K562 (cell line): Measurements from ENCODE around the gene OR8D2. TPM values are rescaled to one million over a fixed set of nuclear protein-coding genes. Genes with fewer than 3 reads are reported as not detected.
A peak's percentile ranks its signal among the peaks of the same experiment; 100 is the strongest.

Source experiments
- ARID1B ChIP-seq: fragments of 450-650 bp; IDR thresholded peaks from 2 replicates; pipeline ENCODE4 v1.6.1; 2016; ENCODE audit warnings: antibody characterized with exemption, mild to moderate bottlenecking, inconsistent platforms
- CCNT2 ChIP-seq: IDR thresholded peaks from 2 replicates; pipeline ENCODE4 v1.6.1; 2011; ENCODE audit warnings: borderline replicate concordance, low read depth, mild to moderate bottlenecking, moderate library complexity, mixed read lengths, low read length; ENCODE audit not compliant: insufficient read length; ENCODE audit errors: extremely low read depth
- DDX20 ChIP-seq: fragments of 450-650 bp; IDR thresholded peaks from 2 replicates; pipeline ENCODE4 v1.6.1; 2016; ENCODE audit warnings: missing genetic modification characterization, low read depth, mild to moderate bottlenecking, missing compliant biosample characterization, moderate library complexity
- EHMT2 ChIP-seq: fragments of 450-650 bp; IDR thresholded peaks from 2 replicates; pipeline ENCODE4 v1.6.1; 2018; ENCODE audit warnings: antibody characterized with exemption
- FOXA3 ChIP-seq, 2 experiments: fragments of 450-650 bp in 1 of 2; sonication (generic) in 1 of 2; formaldehyde crosslinking; IDR thresholded peaks in 1 of 2; conservative IDR thresholded peaks in 1 of 2; 2 replicates each; pipeline versions ENCODE4 v1.4.0 to v1.8.0; 2020 to 2022; ENCODE audit warnings: mild to moderate bottlenecking in 2 of 2, missing genetic modification reagents in 1 of 2
- LCOR ChIP-seq: sonication (generic); formaldehyde crosslinking; IDR thresholded peaks from 2 replicates; pipeline ENCODE4 v1.8.0; 2022; ENCODE audit warnings: mild to moderate bottlenecking, missing genetic modification reagents
- NBN ChIP-seq: fragments of 450-650 bp; IDR thresholded peaks from 2 replicates; pipeline ENCODE4 v1.6.1; 2016; ENCODE audit warnings: low read depth, mild to moderate bottlenecking
- NFIC ChIP-seq: fragments of 450-650 bp; IDR thresholded peaks from 2 replicates; pipeline ENCODE4 v1.6.1; 2017; ENCODE audit warnings: mild to moderate bottlenecking, inconsistent platforms
- NR1H2 ChIP-seq: sonication (generic); formaldehyde crosslinking; IDR thresholded peaks from 2 replicates; pipeline ENCODE4 v1.4.0; 2020; ENCODE audit warnings: mild to moderate bottlenecking, missing genetic modification reagents
- NR2C1 ChIP-seq, 2 experiments: fragments of 450-650 bp; IDR thresholded peaks; 2 replicates each; pipeline ENCODE4 v1.6.1; 2017; ENCODE audit warnings: mild to moderate bottlenecking in 2 of 2, antibody characterized with exemption in 1 of 2, inconsistent platforms in 1 of 2, missing compliant biosample characterization in 1 of 2, missing genetic modification characterization in 1 of 2
- NRF1 ChIP-seq, 2 experiments: fragments of 450-650 bp; IDR thresholded peaks in 1 of 2; conservative IDR thresholded peaks in 1 of 2; 2 replicates each; pipeline ENCODE4 v1.6.1; 2014; ENCODE audit warnings: mild to moderate bottlenecking in 2 of 2
- PURB ChIP-seq: sonication (generic); formaldehyde crosslinking; IDR thresholded peaks from 2 replicates; pipeline ENCODE4 v1.9.0; 2021; ENCODE audit warnings: low read depth, mild to moderate bottlenecking, missing genetic modification reagents
- RCOR1 ChIP-seq, 2 experiments: IDR thresholded peaks; 2 replicates each; pipeline ENCODE4 v1.6.1; 2012; ENCODE audit warnings: low read depth in 2 of 2, low read length in 2 of 2, borderline replicate concordance in 1 of 2, improper control_type of control experiment in 1 of 2
- TAF9B ChIP-seq: fragments of 450-650 bp; IDR thresholded peaks from 2 replicates; pipeline ENCODE4 v1.6.1; 2018; ENCODE audit warnings: mild to moderate bottlenecking; ENCODE audit not compliant: partially characterized antibody
- ZKSCAN8 ChIP-seq: fragments of 200-800 bp; sonication (Bioruptor generic); IDR thresholded peaks from 2 replicates; pipeline ENCODE4 v1.6.1; 2016; ENCODE audit warnings: missing genetic modification characterization, missing compliant biosample characterization
- ZNF217 ChIP-seq: sonication (generic); formaldehyde crosslinking; IDR thresholded peaks from 2 replicates; pipeline ENCODE4 v1.8.0; 2022; ENCODE audit warnings: mild to moderate bottlenecking, missing genetic modification reagents
- ZNF766 ChIP-seq: fragments of 200-800 bp; sonication (Bioruptor generic); conservative IDR thresholded peaks from 2 replicates; pipeline ENCODE4 v1.6.1; 2016; ENCODE audit warnings: missing genetic modification characterization, missing compliant biosample characterization
- polyA plus RNA-seq, 8 experiments: library from polyadenylated mRNA; depleted of rRNA in 4 of 8; stranded (reverse) in 5 of 8; unstranded in 3 of 8; fragments of >200 nt; fragmentation: Nextera tagmentation in 2 of 8; fragmentation: Illumina TruSeq in 1 of 8; extraction: Ambion mirVana in 2 of 8; extraction: Trizol in 1 of 8; gene quantifications; 2 replicates each; pipeline versions ENCODE4 v1.2.1 to v1.2.3, GENCODE V29; 2011 to 2014; ENCODE audit warnings: inconsistent platforms in 1 of 8, missing spikeins in 1 of 8
- total RNA-seq, 7 experiments: library from RNA; depleted of rRNA in 6 of 7; stranded (reverse); fragments of >200 nt in 6 of 7; fragmentation: Illumina TruSeq in 2 of 7; extraction: Trizol in 2 of 7; gene quantifications; 2 replicates each; pipeline versions ENCODE4 v1.2.1 to v1.2.3, GENCODE V29; 2011 to 2021; ENCODE audit warnings: low replicate concordance in 1 of 7
- TF ChIP-seq, protein P1 (sequence below): fragments of 450-650 bp; IDR thresholded peaks from 2 replicates; pipeline ENCODE4 v1.6.1; 2016; ENCODE audit warnings: mild to moderate bottlenecking, moderate library complexity

Gene OR8D2
- total and polyA plus RNA-seq, 9 of the 15 experiments (the other 6 are each of a cell fraction or from before 2014, with no cell fraction given) = 0.06 to 0.21 TPM; not detected in 7

DNA sequence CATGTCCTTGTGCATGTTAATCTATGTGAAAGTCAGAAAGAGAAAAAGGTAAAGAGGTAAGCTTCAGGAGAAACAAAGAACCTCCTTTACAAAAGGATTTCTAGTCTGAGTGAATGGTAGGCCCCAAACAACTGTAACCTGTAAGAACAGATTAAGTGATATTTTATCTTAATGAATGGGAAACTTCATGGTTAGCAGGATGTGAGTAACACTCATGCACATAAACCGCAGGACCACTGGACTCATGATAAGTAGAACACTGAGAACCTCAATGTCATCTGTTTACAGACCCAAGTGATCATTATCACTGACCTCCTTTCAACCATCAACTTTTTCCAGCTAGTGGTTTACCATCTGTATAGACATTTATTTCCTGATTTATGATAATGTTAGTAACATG lies 43.9 kb downstream of the OR8D2 start (continued):
- TF ChIP-seq, protein P1, sequence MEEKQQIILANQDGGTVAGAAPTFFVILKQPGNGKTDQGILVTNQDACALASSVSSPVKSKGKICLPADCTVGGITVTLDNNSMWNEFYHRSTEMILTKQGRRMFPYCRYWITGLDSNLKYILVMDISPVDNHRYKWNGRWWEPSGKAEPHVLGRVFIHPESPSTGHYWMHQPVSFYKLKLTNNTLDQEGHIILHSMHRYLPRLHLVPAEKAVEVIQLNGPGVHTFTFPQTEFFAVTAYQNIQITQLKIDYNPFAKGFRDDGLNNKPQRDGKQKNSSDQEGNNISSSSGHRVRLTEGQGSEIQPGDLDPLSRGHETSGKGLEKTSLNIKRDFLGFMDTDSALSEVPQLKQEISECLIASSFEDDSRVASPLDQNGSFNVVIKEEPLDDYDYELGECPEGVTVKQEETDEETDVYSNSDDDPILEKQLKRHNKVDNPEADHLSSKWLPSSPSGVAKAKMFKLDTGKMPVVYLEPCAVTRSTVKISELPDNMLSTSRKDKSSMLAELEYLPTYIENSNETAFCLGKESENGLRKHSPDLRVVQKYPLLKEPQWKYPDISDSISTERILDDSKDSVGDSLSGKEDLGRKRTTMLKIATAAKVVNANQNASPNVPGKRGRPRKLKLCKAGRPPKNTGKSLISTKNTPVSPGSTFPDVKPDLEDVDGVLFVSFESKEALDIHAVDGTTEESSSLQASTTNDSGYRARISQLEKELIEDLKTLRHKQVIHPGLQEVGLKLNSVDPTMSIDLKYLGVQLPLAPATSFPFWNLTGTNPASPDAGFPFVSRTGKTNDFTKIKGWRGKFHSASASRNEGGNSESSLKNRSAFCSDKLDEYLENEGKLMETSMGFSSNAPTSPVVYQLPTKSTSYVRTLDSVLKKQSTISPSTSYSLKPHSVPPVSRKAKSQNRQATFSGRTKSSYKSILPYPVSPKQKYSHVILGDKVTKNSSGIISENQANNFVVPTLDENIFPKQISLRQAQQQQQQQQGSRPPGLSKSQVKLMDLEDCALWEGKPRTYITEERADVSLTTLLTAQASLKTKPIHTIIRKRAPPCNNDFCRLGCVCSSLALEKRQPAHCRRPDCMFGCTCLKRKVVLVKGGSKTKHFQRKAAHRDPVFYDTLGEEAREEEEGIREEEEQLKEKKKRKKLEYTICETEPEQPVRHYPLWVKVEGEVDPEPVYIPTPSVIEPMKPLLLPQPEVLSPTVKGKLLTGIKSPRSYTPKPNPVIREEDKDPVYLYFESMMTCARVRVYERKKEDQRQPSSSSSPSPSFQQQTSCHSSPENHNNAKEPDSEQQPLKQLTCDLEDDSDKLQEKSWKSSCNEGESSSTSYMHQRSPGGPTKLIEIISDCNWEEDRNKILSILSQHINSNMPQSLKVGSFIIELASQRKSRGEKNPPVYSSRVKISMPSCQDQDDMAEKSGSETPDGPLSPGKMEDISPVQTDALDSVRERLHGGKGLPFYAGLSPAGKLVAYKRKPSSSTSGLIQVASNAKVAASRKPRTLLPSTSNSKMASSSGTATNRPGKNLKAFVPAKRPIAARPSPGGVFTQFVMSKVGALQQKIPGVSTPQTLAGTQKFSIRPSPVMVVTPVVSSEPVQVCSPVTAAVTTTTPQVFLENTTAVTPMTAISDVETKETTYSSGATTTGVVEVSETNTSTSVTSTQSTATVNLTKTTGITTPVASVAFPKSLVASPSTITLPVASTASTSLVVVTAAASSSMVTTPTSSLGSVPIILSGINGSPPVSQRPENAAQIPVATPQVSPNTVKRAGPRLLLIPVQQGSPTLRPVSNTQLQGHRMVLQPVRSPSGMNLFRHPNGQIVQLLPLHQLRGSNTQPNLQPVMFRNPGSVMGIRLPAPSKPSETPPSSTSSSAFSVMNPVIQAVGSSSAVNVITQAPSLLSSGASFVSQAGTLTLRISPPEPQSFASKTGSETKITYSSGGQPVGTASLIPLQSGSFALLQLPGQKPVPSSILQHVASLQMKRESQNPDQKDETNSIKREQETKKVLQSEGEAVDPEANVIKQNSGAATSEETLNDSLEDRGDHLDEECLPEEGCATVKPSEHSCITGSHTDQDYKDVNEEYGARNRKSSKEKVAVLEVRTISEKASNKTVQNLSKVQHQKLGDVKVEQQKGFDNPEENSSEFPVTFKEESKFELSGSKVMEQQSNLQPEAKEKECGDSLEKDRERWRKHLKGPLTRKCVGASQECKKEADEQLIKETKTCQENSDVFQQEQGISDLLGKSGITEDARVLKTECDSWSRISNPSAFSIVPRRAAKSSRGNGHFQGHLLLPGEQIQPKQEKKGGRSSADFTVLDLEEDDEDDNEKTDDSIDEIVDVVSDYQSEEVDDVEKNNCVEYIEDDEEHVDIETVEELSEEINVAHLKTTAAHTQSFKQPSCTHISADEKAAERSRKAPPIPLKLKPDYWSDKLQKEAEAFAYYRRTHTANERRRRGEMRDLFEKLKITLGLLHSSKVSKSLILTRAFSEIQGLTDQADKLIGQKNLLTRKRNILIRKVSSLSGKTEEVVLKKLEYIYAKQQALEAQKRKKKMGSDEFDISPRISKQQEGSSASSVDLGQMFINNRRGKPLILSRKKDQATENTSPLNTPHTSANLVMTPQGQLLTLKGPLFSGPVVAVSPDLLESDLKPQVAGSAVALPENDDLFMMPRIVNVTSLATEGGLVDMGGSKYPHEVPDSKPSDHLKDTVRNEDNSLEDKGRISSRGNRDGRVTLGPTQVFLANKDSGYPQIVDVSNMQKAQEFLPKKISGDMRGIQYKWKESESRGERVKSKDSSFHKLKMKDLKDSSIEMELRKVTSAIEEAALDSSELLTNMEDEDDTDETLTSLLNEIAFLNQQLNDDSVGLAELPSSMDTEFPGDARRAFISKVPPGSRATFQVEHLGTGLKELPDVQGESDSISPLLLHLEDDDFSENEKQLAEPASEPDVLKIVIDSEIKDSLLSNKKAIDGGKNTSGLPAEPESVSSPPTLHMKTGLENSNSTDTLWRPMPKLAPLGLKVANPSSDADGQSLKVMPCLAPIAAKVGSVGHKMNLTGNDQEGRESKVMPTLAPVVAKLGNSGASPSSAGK = peak; percentile 33
- TF ChIP-seq LCOR (0 out of 2 replicates have a peak, but pooled peaks have one; percentile 58), ZNF766 (CRISPR knock-in tag) (peak; percentile 62), NBN (no peak; the same call in 1 of the 2 replicates), RCOR1 (IDR thresholded peaks at IDR 0.05; ENCODE audit: borderline replicate concordance in 1 of 2, low read depth in 2 of 2, low read length in 2 of 2) (peak in 1 of 2 experiments; percentile 95; a peak in 2 of 4 replicates), DDX20 (tag) (0 out of 2 replicates have a peak, but pooled peaks have one; percentile 45), NRF1 (conservative IDR thresholded peaks at IDR 0.05 in 1 of 2, IDR thresholded peaks at IDR 0.05 in 1 of 2) (no peak), TAF9B (peak; percentile 13), ARID1B (peak; percentile 95), CCNT2 (peak; percentile 89), FOXA3 (CRISPR knock-in tag; conservative IDR thresholded peaks at IDR 0.05 in 1 of 2, IDR thresholded peaks at IDR 0.05 in 1 of 2) (peak in 1 of 2 experiments; percentile 76; a peak in 2 of 4 replicates), ZKSCAN8 (peak; percentile 76; the same call in 1 of the 2 replicates), ZNF217 (CRISPR knock-in tag) (no peak), PURB (CRISPR knock-in tag) (no peak), EHMT2 (no peak), NR2C1 (IDR thresholded peaks at IDR 0.05) (no peak), NR2C1 (tag; IDR thresholded peaks at IDR 0.05) (peak; percentile 49; the same call in 1 of the 2 replicates), NFIC (peak; percentile 38; the same call in 1 of the 2 replicates), NR1H2 (CRISPR knock-in tag) (no peak)
